ENCODE results near the gene MORN4.
"Not testable (repeated sequence)": the region's sequence is repeated elsewhere in the genome, so short reads cannot be mapped to it uniquely, and the experiment has no call there.

The MORN4 gene

GRCh38 chr10:97659589-97659988 is 26.3 kb upstream of the MORN4 start:
- no peak overlapping the region for H3K4me3 ChIP-seq (ENCODE audit: low read length in 2 of 2)
- H3K9ac ChIP-seq (ENCODE audit: low read length in 2 of 2): no peak overlapping the region
- no peaks in the 10 kb centered on the region for H3K9me3 ChIP-seq (ENCODE audit: control insufficient read depth in 2 of 2, low read length in 2 of 2)
- peaks cover 22 to 34% of the 10 kb centered on the region in 2 donors for H3K36me3 ChIP-seq (ENCODE audit: control insufficient read depth in 2 of 2, insufficient read depth in 2 of 2, low read length in 2 of 2)
- no peaks in the 10 kb centered on the region for H3K27me3 ChIP-seq (ENCODE audit: control insufficient read depth in 1 of 2, insufficient read depth in 2 of 2, low read length in 2 of 2)
- H3K27ac ChIP-seq (ENCODE audit: low read length): no peak overlapping the region
- H3K4me1 ChIP-seq (ENCODE audit: control insufficient read depth, insufficient read depth, low read length): no peaks in the 10 kb centered on the region

- no peak overlapping the region for H3K27ac ChIP-seq (ENCODE audit: low read length)
- H3K9me3 ChIP-seq (ENCODE audit: control insufficient read depth in 2 of 2, low read length in 2 of 2): no peaks in the 10 kb centered on the region
- no peaks in the 10 kb centered on the region for H3K4me1 ChIP-seq (ENCODE audit: control insufficient read depth, insufficient read depth, low read length)
- no peaks in the 10 kb centered on the region for H3K27me3 ChIP-seq (ENCODE audit: control insufficient read depth in 1 of 2, insufficient read depth in 2 of 2, low read length in 2 of 2)
- peaks cover 27 to 30% of the 10 kb centered on the region in 2 donors for H3K36me3 ChIP-seq (ENCODE audit: control insufficient read depth in 2 of 2, insufficient read depth in 2 of 2, low read length in 2 of 2)
- H3K9ac ChIP-seq (ENCODE audit: low read length in 2 of 2): no peak overlapping the region
- H3K4me3 ChIP-seq (ENCODE audit: low read length in 2 of 2): no peak overlapping the region
These were observed 23.5 kb upstream of the MORN4 start for GRCh38 chr10:97656777-97657176.

- Histone ChIP-seq H3K4me1 (ENCODE audit: control insufficient read depth, insufficient read depth, low read length) (no peaks in the 10 kb centered on the region), H3K27ac (ENCODE audit: low read length) (no peak overlapping the region), H3K9me3 (ENCODE audit: control insufficient read depth in 2 of 2, low read length in 2 of 2) (no peaks in the 10 kb centered on the region), H3K4me3 (ENCODE audit: low read length in 2 of 2) (no peak overlapping the region), H3K9ac (ENCODE audit: low read length in 2 of 2) (no peak overlapping the region), H3K36me3 (ENCODE audit: control insufficient read depth in 2 of 2, insufficient read depth in 2 of 2, low read length in 2 of 2) (peaks cover 30 to 37% of the 10 kb centered on the region in 2 donors), H3K27me3 (ENCODE audit: control insufficient read depth in 1 of 2, insufficient read depth in 2 of 2, low read length in 2 of 2) (no peaks in the 10 kb centered on the region)
These were observed 18.5 kb upstream of the MORN4 start for GRCh38 chr10:97651773-97652172.

- H3K4me1 ChIP-seq (ENCODE audit: control insufficient read depth, insufficient read depth, low read length): no peaks in the 10 kb centered on the region
- H3K27me3 ChIP-seq (ENCODE audit: control insufficient read depth in 1 of 2, insufficient read depth in 2 of 2, low read length in 2 of 2): no peaks in the 10 kb centered on the region
- no peak overlapping the region for H3K9ac ChIP-seq (ENCODE audit: low read length in 2 of 2)
- H3K27ac ChIP-seq (ENCODE audit: low read length): no peak overlapping the region
- H3K36me3 ChIP-seq (ENCODE audit: control insufficient read depth in 2 of 2, insufficient read depth in 2 of 2, low read length in 2 of 2): peaks cover 24 to 26% of the 10 kb centered on the region in 2 donors
- H3K4me3 ChIP-seq (ENCODE audit: low read length in 2 of 2): no peak overlapping the region
- no peaks in the 10 kb centered on the region for H3K9me3 ChIP-seq (ENCODE audit: control insufficient read depth in 2 of 2, low read length in 2 of 2)
These were observed 17.4 kb upstream of the MORN4 start for GRCh38 chr10:97650726-97651125.

GRCh38 chr10:97649405-97649750 is 16.1 kb upstream of the MORN4 start:
- H3K4me3 ChIP-seq (ENCODE audit: low read length in 2 of 2); H3K27ac ChIP-seq (ENCODE audit: low read length); H3K9ac ChIP-seq (ENCODE audit: low read length in 2 of 2); H3K27me3 ChIP-seq (ENCODE audit: control insufficient read depth in 1 of 2, insufficient read depth in 2 of 2, low read length in 2 of 2); H3K4me1 ChIP-seq (ENCODE audit: control insufficient read depth, insufficient read depth, low read length); H3K9me3 ChIP-seq (ENCODE audit: control insufficient read depth in 2 of 2, low read length in 2 of 2): not testable (repeated sequence)
- peaks cover 24 to 30% of the 10 kb centered on the region in 2 donors for H3K36me3 ChIP-seq (ENCODE audit: control insufficient read depth in 2 of 2, insufficient read depth in 2 of 2, low read length in 2 of 2)

GRCh38 chr10:97648562-97649404 is 15.5 kb upstream of the MORN4 start:
- H3K9me3 ChIP-seq (ENCODE audit: control insufficient read depth in 2 of 2, low read length in 2 of 2): no peaks in the 10 kb centered on the region
- no peaks in the 10 kb centered on the region for H3K4me1 ChIP-seq (ENCODE audit: control insufficient read depth, insufficient read depth, low read length)
- peaks cover 21 to 29% of the 10 kb centered on the region in 2 donors for H3K36me3 ChIP-seq (ENCODE audit: control insufficient read depth in 2 of 2, insufficient read depth in 2 of 2, low read length in 2 of 2)
- H3K9ac ChIP-seq (ENCODE audit: low read length in 2 of 2): no peak overlapping the region
- no peak overlapping the region for H3K4me3 ChIP-seq (ENCODE audit: low read length in 2 of 2)
- no peaks in the 10 kb centered on the region for H3K27me3 ChIP-seq (ENCODE audit: control insufficient read depth in 1 of 2, insufficient read depth in 2 of 2, low read length in 2 of 2)
- H3K27ac ChIP-seq (ENCODE audit: low read length): no peak overlapping the region

- Histone ChIP-seq H3K27me3 (ENCODE audit: control insufficient read depth in 1 of 2, insufficient read depth in 2 of 2, low read length in 2 of 2) (no peaks in the 10 kb centered on the region), H3K36me3 (ENCODE audit: control insufficient read depth in 2 of 2, insufficient read depth in 2 of 2, low read length in 2 of 2) (peaks cover 14 to 24% of the 10 kb centered on the region in 2 donors), H3K4me1 (ENCODE audit: control insufficient read depth, insufficient read depth, low read length) (no peaks in the 10 kb centered on the region), H3K9ac (ENCODE audit: low read length in 2 of 2) (no peak overlapping the region), H3K27ac (ENCODE audit: low read length) (no peak overlapping the region), H3K9me3 (ENCODE audit: control insufficient read depth in 2 of 2, low read length in 2 of 2) (no peaks in the 10 kb centered on the region), H3K4me3 (ENCODE audit: low read length in 2 of 2) (no peak overlapping the region)
These were observed 14.3 kb upstream of the MORN4 start for GRCh38 chr10:97647556-97647955.

GRCh38 chr10:97644936-97645335 is 11.6 kb upstream of the MORN4 start:
- H3K9ac ChIP-seq (ENCODE audit: low read length in 2 of 2): no peak overlapping the region
- peaks cover 2 to 10% of the 10 kb centered on the region in 2 donors for H3K36me3 ChIP-seq (ENCODE audit: control insufficient read depth in 2 of 2, insufficient read depth in 2 of 2, low read length in 2 of 2)
- no peaks in the 10 kb centered on the region for H3K27me3 ChIP-seq (ENCODE audit: control insufficient read depth in 1 of 2, insufficient read depth in 2 of 2, low read length in 2 of 2)
- H3K4me3 ChIP-seq (ENCODE audit: low read length in 2 of 2): no peak overlapping the region
- no peaks in the 10 kb centered on the region for H3K9me3 ChIP-seq (ENCODE audit: control insufficient read depth in 2 of 2, low read length in 2 of 2)
- peaks cover 12% of the 10 kb centered on the region for H3K4me1 ChIP-seq (ENCODE audit: control insufficient read depth, insufficient read depth, low read length)
- H3K27ac ChIP-seq (ENCODE audit: low read length): no peak overlapping the region

- peaks cover 12% of the 10 kb centered on the region for H3K4me1 ChIP-seq (ENCODE audit: control insufficient read depth, insufficient read depth, low read length)
- H3K27me3 ChIP-seq (ENCODE audit: control insufficient read depth in 1 of 2, insufficient read depth in 2 of 2, low read length in 2 of 2): no peaks in the 10 kb centered on the region
- no peaks in the 10 kb centered on the region for H3K9me3 ChIP-seq (ENCODE audit: control insufficient read depth in 2 of 2, low read length in 2 of 2)
These were observed 10.2 kb upstream of the MORN4 start for GRCh38 chr10:97643441-97643985.

GRCh38 chr10:97642471-97643159 is 9.3 kb upstream of the MORN4 start:
- not testable (repeated sequence) for H3K27me3 ChIP-seq (ENCODE audit: control insufficient read depth in 1 of 2, insufficient read depth in 2 of 2, low read length in 2 of 2); H3K9me3 ChIP-seq (ENCODE audit: control insufficient read depth in 2 of 2, low read length in 2 of 2); H3K9ac ChIP-seq (ENCODE audit: low read length in 2 of 2); H3K36me3 ChIP-seq (ENCODE audit: control insufficient read depth in 2 of 2, insufficient read depth in 2 of 2, low read length in 2 of 2); H3K4me3 ChIP-seq (ENCODE audit: low read length in 2 of 2); H3K27ac ChIP-seq (ENCODE audit: low read length)
- H3K4me1 ChIP-seq (ENCODE audit: control insufficient read depth, insufficient read depth, low read length): peaks cover 12% of the 10 kb centered on the region

More at GRCh38 chr10:97643441-97643985, 10.2 kb upstream of the MORN4 start:
- Histone ChIP-seq H3K27ac (ENCODE audit: low read length) (no peak overlapping the region), H3K36me3 (ENCODE audit: control insufficient read depth in 2 of 2, insufficient read depth in 2 of 2, low read length in 2 of 2) (peaks cover 2 to 10% of the 10 kb centered on the region in 2 donors), H3K4me3 (ENCODE audit: low read length in 2 of 2) (no peak overlapping the region), H3K9ac (ENCODE audit: low read length in 2 of 2) (no peak overlapping the region)

Data from stomach smooth muscle (tissue), 2 donors.